Keratinocyte (primary cell): ENCODE data around the gene AAR2.

Experiments used
- EZH2 ChIP-seq: IDR thresholded peaks from one replicate; pipeline ENCODE4 v1.6.1; 2012; ENCODE audit warnings: inconsistent platforms, mild to moderate bottlenecking, low read length, moderate library complexity
- TF ChIP-seq, protein P1 (sequence below), 3 experiments: IDR thresholded peaks in 1 of 3; conservative IDR thresholded peaks in 1 of 3; optimal IDR thresholded peaks in 1 of 3; 2 replicates in 2 of 3; 3 replicates in 1 of 3; pipeline versions ENCODE3 to v1.5.1; 2011; ENCODE audit warnings: low read length in 3 of 3, mild to moderate bottlenecking in 3 of 3, moderate library complexity in 2 of 3, control low read depth in 1 of 3, inconsistent platforms in 1 of 3; ENCODE audit not compliant: insufficient read depth in 2 of 3; ENCODE audit errors: extremely low read depth in 1 of 3

DNA sequence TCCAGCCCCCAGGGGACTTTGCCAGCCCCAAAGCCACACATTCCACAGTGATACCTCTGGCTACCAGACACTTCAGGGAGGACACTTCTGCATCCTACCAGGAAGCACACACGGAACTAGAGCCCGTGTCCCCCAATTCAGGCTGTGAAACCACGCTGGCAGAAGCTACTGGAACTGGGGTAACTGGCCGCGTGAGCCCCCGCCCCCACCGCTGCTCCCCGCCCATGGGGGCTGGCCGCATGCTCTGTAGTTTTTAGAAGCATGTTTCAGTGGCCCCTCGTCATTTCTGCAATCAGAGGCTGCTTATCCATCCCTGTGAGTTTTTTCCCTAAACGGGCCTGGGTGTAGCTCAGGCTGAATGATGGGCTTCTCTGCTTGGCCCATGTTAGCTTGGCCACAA lies 28.7 kb upstream of the AAR2 start:
- TF ChIP-seq, protein P1, sequence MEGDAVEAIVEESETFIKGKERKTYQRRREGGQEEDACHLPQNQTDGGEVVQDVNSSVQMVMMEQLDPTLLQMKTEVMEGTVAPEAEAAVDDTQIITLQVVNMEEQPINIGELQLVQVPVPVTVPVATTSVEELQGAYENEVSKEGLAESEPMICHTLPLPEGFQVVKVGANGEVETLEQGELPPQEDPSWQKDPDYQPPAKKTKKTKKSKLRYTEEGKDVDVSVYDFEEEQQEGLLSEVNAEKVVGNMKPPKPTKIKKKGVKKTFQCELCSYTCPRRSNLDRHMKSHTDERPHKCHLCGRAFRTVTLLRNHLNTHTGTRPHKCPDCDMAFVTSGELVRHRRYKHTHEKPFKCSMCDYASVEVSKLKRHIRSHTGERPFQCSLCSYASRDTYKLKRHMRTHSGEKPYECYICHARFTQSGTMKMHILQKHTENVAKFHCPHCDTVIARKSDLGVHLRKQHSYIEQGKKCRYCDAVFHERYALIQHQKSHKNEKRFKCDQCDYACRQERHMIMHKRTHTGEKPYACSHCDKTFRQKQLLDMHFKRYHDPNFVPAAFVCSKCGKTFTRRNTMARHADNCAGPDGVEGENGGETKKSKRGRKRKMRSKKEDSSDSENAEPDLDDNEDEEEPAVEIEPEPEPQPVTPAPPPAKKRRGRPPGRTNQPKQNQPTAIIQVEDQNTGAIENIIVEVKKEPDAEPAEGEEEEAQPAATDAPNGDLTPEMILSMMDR (optimal IDR thresholded peaks at IDR 0.05 in 1 of 3, IDR thresholded peaks at IDR 0.05 in 1 of 3, conservative IDR thresholded peaks at IDR 0.05 in 1 of 3; ENCODE audit: extremely low read depth in 1 of 3, insufficient read depth in 2 of 3, low read length in 3 of 3), result no peak
- no peak for TF ChIP-seq EZH2
